Measurements from ENCODE around the gene CHCHD1.
A peak's percentile ranks its signal among the peaks of the same experiment; 100 is the strongest.
"Not testable (repeated sequence)": the region's sequence is repeated elsewhere in the genome, so short reads cannot be mapped to it uniquely, and the experiment has no call there.

The CHCHD1 gene

GRCh38 chr10:73817826-73818225 lies 36.0 kb downstream of the CHCHD1 start:
- Mint-ChIP-seq H3K36me3 (ENCODE audit: low read depth) (peaks cover 35% of the 10 kb centered on the region), H3K27me3 (ENCODE audit: low read depth) (no peaks in the 10 kb centered on the region), H3K27ac (no peak overlapping the region), H3K9me3 (no peaks in the 10 kb centered on the region), H3K4me3 (no peak overlapping the region), H3K4me1 (ENCODE audit: low read depth) (peaks cover 4% of the 10 kb centered on the region)
- DNase-seq (ENCODE audit: low spot score) = no peak

- no peaks in the 10 kb centered on the region for H3K27me3 Mint-ChIP-seq (ENCODE audit: low read depth)
- H3K36me3 Mint-ChIP-seq (ENCODE audit: low read depth) = peaks cover 29% of the 10 kb centered on the region
- H3K4me3 Mint-ChIP-seq = no peak overlapping the region
- no peak for DNase-seq (ENCODE audit: low spot score)
- H3K27ac Mint-ChIP-seq = peak overlapping the region; percentile 5
- H3K9me3 Mint-ChIP-seq = no peaks in the 10 kb centered on the region
- H3K4me1 Mint-ChIP-seq (ENCODE audit: low read depth) = peaks cover 4% of the 10 kb centered on the region
Observed at GRCh38 chr10:73818402-73818801, 36.6 kb downstream of the CHCHD1 start.

- no peak overlapping the region for H3K4me3 Mint-ChIP-seq
- no peak for DNase-seq (ENCODE audit: low spot score)
- no peaks in the 10 kb centered on the region for H3K9me3 Mint-ChIP-seq
- H3K27me3 Mint-ChIP-seq (ENCODE audit: low read depth) = no peaks in the 10 kb centered on the region
- no peak overlapping the region for H3K27ac Mint-ChIP-seq
- peaks cover 25% of the 10 kb centered on the region for H3K36me3 Mint-ChIP-seq (ENCODE audit: low read depth)
- peaks cover 4% of the 10 kb centered on the region for H3K4me1 Mint-ChIP-seq (ENCODE audit: low read depth)
Observed at GRCh38 chr10:73819081-73819480, 37.2 kb downstream of the CHCHD1 start.

- no peaks in the 10 kb centered on the region for H3K27me3 Mint-ChIP-seq (ENCODE audit: low read depth)
- H3K4me3 Mint-ChIP-seq = no peak overlapping the region
- DNase-seq (ENCODE audit: low spot score) = no peak
- peaks cover 4% of the 10 kb centered on the region for H3K4me1 Mint-ChIP-seq (ENCODE audit: low read depth)
- H3K9me3 Mint-ChIP-seq = no peaks in the 10 kb centered on the region
- peaks cover 27% of the 10 kb centered on the region for H3K36me3 Mint-ChIP-seq (ENCODE audit: low read depth)
- no peak overlapping the region for H3K27ac Mint-ChIP-seq
Observed at GRCh38 chr10:73819513-73820093, 37.8 kb downstream of the CHCHD1 start.

GRCh38 chr10:73823391-73823790 lies 41.5 kb downstream of the CHCHD1 start:
- H3K36me3 Mint-ChIP-seq (ENCODE audit: low read depth) = peaks cover 25% of the 10 kb centered on the region

GRCh38 chr10:73824146-73824725 lies 42.4 kb downstream of the CHCHD1 start:
- H3K9me3 Mint-ChIP-seq = no peaks in the 10 kb centered on the region
- H3K27me3 Mint-ChIP-seq (ENCODE audit: low read depth) = no peaks in the 10 kb centered on the region
- peaks cover 27% of the 10 kb centered on the region for H3K36me3 Mint-ChIP-seq (ENCODE audit: low read depth)
- H3K27ac Mint-ChIP-seq = no peak overlapping the region
- DNase-seq (ENCODE audit: low spot score) = no peak
- no peaks in the 10 kb centered on the region for H3K4me1 Mint-ChIP-seq (ENCODE audit: low read depth)
- no peak overlapping the region for H3K4me3 Mint-ChIP-seq

More at GRCh38 chr10:73823391-73823790, 41.5 kb downstream of the CHCHD1 start:
- H3K9me3 Mint-ChIP-seq = no peaks in the 10 kb centered on the region
- no peak overlapping the region for H3K4me3 Mint-ChIP-seq
- no peak overlapping the region for H3K27ac Mint-ChIP-seq
- no peaks in the 10 kb centered on the region for H3K4me1 Mint-ChIP-seq (ENCODE audit: low read depth)
- no peaks in the 10 kb centered on the region for H3K27me3 Mint-ChIP-seq (ENCODE audit: low read depth)
- DNase-seq (ENCODE audit: low spot score) = no peak

- H3K4me3 Mint-ChIP-seq = no peak overlapping the region
- H3K4me1 Mint-ChIP-seq (ENCODE audit: low read depth) = no peaks in the 10 kb centered on the region
- no peak overlapping the region for H3K27ac Mint-ChIP-seq
- H3K9me3 Mint-ChIP-seq = no peaks in the 10 kb centered on the region
- no peaks in the 10 kb centered on the region for H3K27me3 Mint-ChIP-seq (ENCODE audit: low read depth)
- peaks cover 19% of the 10 kb centered on the region for H3K36me3 Mint-ChIP-seq (ENCODE audit: low read depth)
- DNase-seq (ENCODE audit: low spot score) = no peak
Observed at GRCh38 chr10:73827346-73828089, 45.7 kb downstream of the CHCHD1 start.

GRCh38 chr10:73828161-73828560 lies 46.3 kb downstream of the CHCHD1 start:
- DNase-seq (ENCODE audit: low spot score) = no peak
- H3K4me3 Mint-ChIP-seq = no peak overlapping the region
- H3K27me3 Mint-ChIP-seq (ENCODE audit: low read depth) = no peaks in the 10 kb centered on the region
- no peak overlapping the region for H3K27ac Mint-ChIP-seq
- no peaks in the 10 kb centered on the region for H3K9me3 Mint-ChIP-seq
- no peaks in the 10 kb centered on the region for H3K4me1 Mint-ChIP-seq (ENCODE audit: low read depth)
- H3K36me3 Mint-ChIP-seq (ENCODE audit: low read depth) = peaks cover 16% of the 10 kb centered on the region

- H3K4me3 Mint-ChIP-seq; H3K27me3 Mint-ChIP-seq (ENCODE audit: low read depth); H3K27ac Mint-ChIP-seq; H3K9me3 Mint-ChIP-seq; H3K4me1 Mint-ChIP-seq (ENCODE audit: low read depth); DNase-seq (ENCODE audit: low spot score): not testable (repeated sequence)
- H3K36me3 Mint-ChIP-seq (ENCODE audit: low read depth) = peaks cover 16% of the 10 kb centered on the region
Observed at GRCh38 chr10:73829090-73829489, 47.2 kb downstream of the CHCHD1 start.

All from T-helper 2 cell treated with Interferon-gamma antibody and Interleukin-4, amounts not matched to agents 5 μg/mL and 100 μg/mL, for 36 hours (primary cell).